CD14-positive monocyte (primary cell): Measurements from ENCODE around the gene POLG2. TPM values are rescaled to one million over a fixed set of nuclear protein-coding genes. Genes with fewer than 3 reads are reported as not detected.
A peak's percentile ranks its signal among the peaks of the same experiment; 100 is the strongest.

Experiments
- DNase-seq, 3 donors: peaks; one replicate each; pipeline ENCODE4 v3.0.0-alpha.2; 2011 to 2022
- H2AFZ ChIP-seq: 2 replicates; pipeline ENCODE4 v1.6.0; 2012; ENCODE audit warnings: mild to moderate bottlenecking, low read depth, low read length, inconsistent platforms; ENCODE audit not compliant: insufficient read depth, poor library complexity, severe bottlenecking
- H3K27ac ChIP-seq, 2 donors: 1 replicate in 1 of 2; 2 replicates in 1 of 2; pipeline ENCODE4 v1.5.1; 2012 to 2013; ENCODE audit warnings: low read length in 2 of 2, control low read depth in 1 of 2, inconsistent platforms in 1 of 2, low read depth in 1 of 2, mild to moderate bottlenecking in 1 of 2
- H3K27me3 ChIP-seq, 2 donors: one replicate each; pipeline versions ENCODE4 v1.6.0 to v1.6.1; 2011 to 2013; ENCODE audit warnings: low read length in 2 of 2; ENCODE audit not compliant: control insufficient read depth in 2 of 2, insufficient read depth in 2 of 2
- H3K36me3 ChIP-seq, 2 donors: replicated peaks in 1 of 2; 1 replicate in 1 of 2; 2 replicates in 1 of 2; pipeline versions ENCODE4 v1.5.1 to v1.6.1; 2012 to 2013; ENCODE audit warnings: low read length in 2 of 2, control low read depth in 1 of 2, inconsistent platforms in 1 of 2, mild to moderate bottlenecking in 1 of 2; ENCODE audit not compliant: insufficient read depth in 2 of 2, control insufficient read depth in 1 of 2
- H3K4me1 ChIP-seq, 2 donors: 1 replicate in 1 of 2; 2 replicates in 1 of 2; pipeline versions ENCODE4 v1.5.1 to v1.6.1; 2012 to 2013; ENCODE audit warnings: low read length in 2 of 2, control low read depth in 1 of 2, inconsistent platforms in 1 of 2, mild to moderate bottlenecking in 1 of 2, moderate library complexity in 1 of 2; ENCODE audit not compliant: insufficient read depth in 2 of 2, control insufficient read depth in 1 of 2
- H3K4me2 ChIP-seq: replicated peaks from 2 replicates; pipeline ENCODE3; 2012; ENCODE audit warnings: low read length, moderate library complexity, mild to moderate bottlenecking; ENCODE audit not compliant: poor library complexity, severe bottlenecking; ENCODE audit errors: extremely low read depth
- H3K4me3 ChIP-seq, 3 experiments: fragments of 200-600 bp in 1 of 3; sonication (generic) in 1 of 3; replicated peaks in 1 of 3; 1 replicate in 2 of 3; 2 replicates in 1 of 3; pipeline ENCODE4 v1.5.1; 2011 to 2013; ENCODE audit warnings: low read length in 3 of 3, mild to moderate bottlenecking in 3 of 3, control low read depth in 2 of 3, low read depth in 2 of 3, inconsistent platforms in 1 of 3, moderate library complexity in 1 of 3
- H3K79me2 ChIP-seq: 2 replicates; pipeline ENCODE4 v1.6.0; 2012; ENCODE audit warnings: mild to moderate bottlenecking, control low read depth, inconsistent platforms, low read length, moderate library complexity; ENCODE audit not compliant: insufficient read depth
- H3K9ac ChIP-seq: 2 replicates; pipeline ENCODE4 v1.6.0; 2017; ENCODE audit warnings: low read length, mild to moderate bottlenecking; ENCODE audit not compliant: insufficient read depth, poor library complexity, severe bottlenecking
- H3K9me3 ChIP-seq, 2 donors: replicated peaks in 1 of 2; 1 replicate in 1 of 2; 2 replicates in 1 of 2; pipeline versions ENCODE4 v1.5.1 to v1.6.1; 2012 to 2013; ENCODE audit warnings: low read length in 2 of 2, control low read depth in 1 of 2; ENCODE audit not compliant: control insufficient read depth in 1 of 2, insufficient read depth in 1 of 2
- H4K20me1 ChIP-seq: 2 replicates; pipeline ENCODE4 v1.6.0; 2012; ENCODE audit warnings: mild to moderate bottlenecking, low read length, control low read depth, moderate library complexity; ENCODE audit not compliant: insufficient read depth
- H3K27ac Mint-ChIP-seq, 7 donors: one replicate each; pipeline ENCODE4 v1.8.0; 2020; ENCODE audit warnings: mild to moderate bottlenecking in 7 of 7, mixed read lengths in 7 of 7, moderate library complexity in 6 of 7, inconsistent platforms in 2 of 7
- H3K27me3 Mint-ChIP-seq, 3 donors: one replicate each; pipeline ENCODE4 v1.8.0; 2021 to 2022; ENCODE audit warnings: low read depth in 3 of 3, mild to moderate bottlenecking in 3 of 3, mixed read lengths in 3 of 3, moderate library complexity in 3 of 3, inconsistent platforms in 1 of 3
- H3K36me3 Mint-ChIP-seq, 2 donors: one replicate each; pipeline ENCODE4 v1.8.0; 2020; ENCODE audit warnings: mixed read lengths in 2 of 2, inconsistent platforms in 1 of 2, mild to moderate bottlenecking in 1 of 2
- H3K4me1 Mint-ChIP-seq: one replicate; pipeline ENCODE4 v1.8.0; 2020; ENCODE audit warnings: mild to moderate bottlenecking, mixed read lengths
- H3K4me3 Mint-ChIP-seq, 2 donors: one replicate each; pipeline ENCODE4 v1.8.0; 2020; ENCODE audit warnings: mild to moderate bottlenecking in 2 of 2, mixed read lengths in 2 of 2, moderate library complexity in 1 of 2
- H3K9me3 Mint-ChIP-seq, 7 donors: one replicate each; pipeline ENCODE4 v1.8.0; 2020 to 2022; ENCODE audit warnings: mixed read lengths in 7 of 7, mild to moderate bottlenecking in 6 of 7, moderate library complexity in 6 of 7, inconsistent platforms in 2 of 7
- WGBS: methylation state at CpG from one replicate; pipeline ENCODE4 v1.1.5; 2013; ENCODE audit warnings: missing lambda C conversion rate; ENCODE audit not compliant: insufficient coverage; 5-methylcytosine and 5-hydroxymethylcytosine counted together
- intact Hi-C, 2 donors: fragments of 100-400 bp; cut with micrococcal nuclease; formaldehyde crosslinking; loops; one replicate each; pipeline versions ENCODE4 v1.15.0 to v1.15.1; 2023
- polyA plus RNA-seq, 3 donors: library from polyadenylated mRNA; depleted of rRNA in 1 of 3; unstranded in 2 of 3; stranded (reverse) in 1 of 3; fragments of 300-500 nt in 2 of 3; fragments of >200 nt in 1 of 3; fragmentation: Illumina TruSeq in 2 of 3; gene quantifications; 1 replicate in 2 of 3; 2 replicates in 1 of 3; pipeline ENCODE4 v1.2.3, GENCODE V29; 2012 to 2021
- TF ChIP-seq, protein P1 (sequence below): fragments of 200-600 bp; IDR thresholded peaks from one replicate; pipeline ENCODE4 v1.8.0; 2022; ENCODE audit warnings: antibody characterized with exemption, mild to moderate bottlenecking

Gene POLG2
- polyA plus RNA-seq, 3 donors = 0.85 to 15.8 (median 1.7) TPM

DNA sequence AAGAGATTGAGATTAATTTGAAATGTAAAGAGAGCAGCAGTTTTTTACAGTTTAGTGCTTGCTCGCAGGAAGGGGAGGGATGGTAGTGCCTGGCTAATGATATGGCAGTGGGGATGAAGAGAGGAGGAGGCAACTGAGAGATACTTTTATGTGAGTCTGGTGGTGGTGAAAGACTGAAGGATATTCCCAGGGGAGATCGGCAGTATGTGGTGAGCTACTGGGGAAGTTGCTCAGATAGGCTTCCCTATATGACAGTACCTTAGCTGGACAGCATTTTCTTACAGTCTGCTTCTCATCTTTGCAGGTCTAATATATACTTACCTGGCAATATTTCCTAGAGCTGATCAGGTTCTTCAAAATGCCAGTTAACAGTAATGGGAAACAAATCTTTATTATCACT lies 18.6 kb upstream of the POLG2 start:
- Mint-ChIP-seq H3K27ac (peak overlapping the region in 1 of 7 donors; percentile 34), H3K36me3 (peaks cover 71 to 82% of the 10 kb centered on the region in 2 donors), H3K4me3 (no peak overlapping the region), H3K9me3 (no peaks in the 10 kb centered on the region), H3K27me3 (no peaks in the 10 kb centered on the region), H3K4me1 (peaks cover 8% of the 10 kb centered on the region)
- Histone ChIP-seq H3K9ac (no peak overlapping the region), H3K27me3 (no peaks in the 10 kb centered on the region), H3K79me2 (peaks cover 3% of the 10 kb centered on the region), H3K9me3 (no peaks in the 10 kb centered on the region), H3K4me3 (no peak overlapping the region), H4K20me1 (peaks cover 6% of the 10 kb centered on the region), H3K27ac (no peak overlapping the region), H2AFZ (no peak overlapping the region), H3K4me1 (no peaks in the 10 kb centered on the region), H3K4me2 (no peak overlapping the region), H3K36me3 (peaks cover 69 to 100% of the 10 kb centered on the region in 2 donors)
- no peak for DNase-seq
- TF ChIP-seq, protein P1, sequence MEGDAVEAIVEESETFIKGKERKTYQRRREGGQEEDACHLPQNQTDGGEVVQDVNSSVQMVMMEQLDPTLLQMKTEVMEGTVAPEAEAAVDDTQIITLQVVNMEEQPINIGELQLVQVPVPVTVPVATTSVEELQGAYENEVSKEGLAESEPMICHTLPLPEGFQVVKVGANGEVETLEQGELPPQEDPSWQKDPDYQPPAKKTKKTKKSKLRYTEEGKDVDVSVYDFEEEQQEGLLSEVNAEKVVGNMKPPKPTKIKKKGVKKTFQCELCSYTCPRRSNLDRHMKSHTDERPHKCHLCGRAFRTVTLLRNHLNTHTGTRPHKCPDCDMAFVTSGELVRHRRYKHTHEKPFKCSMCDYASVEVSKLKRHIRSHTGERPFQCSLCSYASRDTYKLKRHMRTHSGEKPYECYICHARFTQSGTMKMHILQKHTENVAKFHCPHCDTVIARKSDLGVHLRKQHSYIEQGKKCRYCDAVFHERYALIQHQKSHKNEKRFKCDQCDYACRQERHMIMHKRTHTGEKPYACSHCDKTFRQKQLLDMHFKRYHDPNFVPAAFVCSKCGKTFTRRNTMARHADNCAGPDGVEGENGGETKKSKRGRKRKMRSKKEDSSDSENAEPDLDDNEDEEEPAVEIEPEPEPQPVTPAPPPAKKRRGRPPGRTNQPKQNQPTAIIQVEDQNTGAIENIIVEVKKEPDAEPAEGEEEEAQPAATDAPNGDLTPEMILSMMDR = no peak
- 100% methylated on average over 1 of the region's 2 CpGs for WGBS
- intact Hi-C loops = no loop called here

DNA sequence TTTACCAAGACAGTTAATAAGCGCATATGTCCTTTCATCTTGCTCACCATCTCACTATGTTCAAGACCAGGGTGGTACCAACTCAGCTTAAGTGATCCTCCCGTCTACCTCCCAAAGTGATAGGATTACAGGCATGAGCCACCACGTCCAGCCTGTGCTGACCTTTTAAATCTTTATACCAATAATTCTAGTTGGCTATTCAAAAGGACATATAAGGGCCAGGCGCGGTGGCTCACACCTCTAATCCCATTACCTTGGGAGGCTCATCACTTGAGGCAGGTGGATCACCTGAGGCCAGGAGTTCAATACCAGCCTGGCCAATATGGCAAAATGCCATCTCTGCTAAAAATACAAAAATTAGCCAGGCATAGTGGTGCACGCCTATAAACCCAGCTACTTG lies 12.3 kb upstream of the POLG2 start:
- H3K9ac ChIP-seq = no peak overlapping the region
- no peak for DNase-seq
- Mint-ChIP-seq H3K27me3 (no peaks in the 10 kb centered on the region), H3K4me1 (peaks cover 16% of the 10 kb centered on the region), H3K4me3 (no peak overlapping the region), H3K27ac (peak overlapping the region in 1 of 7 donors; percentile 80), H3K36me3 (peaks cover 46 to 47% of the 10 kb centered on the region in 2 donors), H3K9me3 (peaks cover 0 to 5% (median 2%) of the 10 kb centered on the region in 7 donors)
- intact Hi-C loops = no loop called here
- H3K27me3 ChIP-seq = no peaks in the 10 kb centered on the region
- peaks cover 36 to 57% of the 10 kb centered on the region in 2 donors for H3K36me3 ChIP-seq
- H3K4me2 ChIP-seq = no peak overlapping the region
- H3K4me1 ChIP-seq = peaks cover 14 to 25% of the 10 kb centered on the region in 2 donors
- no peak overlapping the region for H3K27ac ChIP-seq
- TF ChIP-seq, protein P1 = no peak
- no peak overlapping the region for H2AFZ ChIP-seq
- no peaks in the 10 kb centered on the region for H3K9me3 ChIP-seq
- H3K4me3 ChIP-seq = no peak overlapping the region
- H4K20me1 ChIP-seq = peaks cover 31% of the 10 kb centered on the region
- 100% methylated on average over 4 of the region's 6 CpGs for WGBS
- peaks cover 55% of the 10 kb centered on the region for H3K79me2 ChIP-seq
